H9 (cell line): ENCODE measurements around the gene RBKS. TPM values are rescaled to one million over a fixed set of nuclear protein-coding genes. Genes with fewer than 3 reads are reported as not detected.

Source experiments
- DNase-seq: peaks from one replicate; pipeline ENCODE4 v3.0.0-alpha.2; 2017
- H2AFZ ChIP-seq: one replicate; pipeline ENCODE4 v1.6.1; 2013; ENCODE audit warnings: mild to moderate bottlenecking, low read length, control low read depth, moderate library complexity
- H2AK5ac ChIP-seq: 2 replicates; pipeline ENCODE4 v1.6.1; 2013; ENCODE audit warnings: low read length, control low read depth, mixed read lengths; ENCODE audit not compliant: insufficient read length
- H2BK120ac ChIP-seq: one replicate; pipeline ENCODE4 v1.6.1; 2013; ENCODE audit warnings: low read depth, mild to moderate bottlenecking, low read length, control low read depth, inconsistent platforms; ENCODE audit not compliant: poor library complexity, severe bottlenecking
- H2BK12ac ChIP-seq: 2 replicates; pipeline ENCODE4 v1.6.1; 2013; ENCODE audit warnings: low read length, control low read depth, mixed read lengths, low read depth; ENCODE audit not compliant: insufficient read length
- H2BK15ac ChIP-seq: 2 replicates; pipeline ENCODE4 v1.6.1; 2013; ENCODE audit warnings: low read depth, low read length, control low read depth
- H2BK20ac ChIP-seq: one replicate; pipeline ENCODE4 v1.6.1; 2013; ENCODE audit warnings: low read depth, mild to moderate bottlenecking, low read length, control low read depth, inconsistent platforms; ENCODE audit not compliant: poor library complexity, severe bottlenecking
- H2BK5ac ChIP-seq: 2 replicates; pipeline ENCODE4 v1.6.1; 2013; ENCODE audit warnings: low read length, control low read depth, mixed read lengths; ENCODE audit not compliant: insufficient read length
- H3K14ac ChIP-seq: 2 replicates; pipeline ENCODE4 v1.6.1; 2013; ENCODE audit warnings: low read length, control low read depth; ENCODE audit not compliant: insufficient read depth
- H3K18ac ChIP-seq: 2 replicates; pipeline ENCODE4 v1.6.1; 2013; ENCODE audit warnings: low read depth, mild to moderate bottlenecking, mixed read lengths, low read length, control low read depth; ENCODE audit not compliant: insufficient read length
- H3K23ac ChIP-seq: 2 replicates; pipeline ENCODE4 v1.6.1; 2013; ENCODE audit warnings: low read length, control low read depth, mixed read lengths, low read depth; ENCODE audit not compliant: insufficient read length
- H3K23me2 ChIP-seq: 2 replicates; pipeline ENCODE4 v1.6.1; 2013; ENCODE audit warnings: low read depth, mild to moderate bottlenecking, mixed read lengths, low read length, control low read depth; ENCODE audit not compliant: insufficient read length, poor library complexity, severe bottlenecking
- H3K27ac ChIP-seq: 2 replicates; pipeline ENCODE4 v1.5.1; 2013; ENCODE audit warnings: low read length, control low read depth, mixed read lengths, low read depth; ENCODE audit not compliant: insufficient read length
- H3K27me3 ChIP-seq: 2 replicates; pipeline ENCODE4 v1.6.1; 2013; ENCODE audit warnings: low read length, control low read depth, inconsistent platforms; ENCODE audit not compliant: insufficient read depth
- H3K4ac ChIP-seq: 2 replicates; pipeline ENCODE4 v1.6.1; 2013; ENCODE audit warnings: low read depth, mild to moderate bottlenecking, control low read depth, inconsistent platforms, low read length, moderate library complexity
- H3K4me1 ChIP-seq: 2 replicates; pipeline ENCODE4 v1.6.1; 2013; ENCODE audit warnings: low read length, control low read depth, inconsistent platforms; ENCODE audit not compliant: insufficient read depth
- H3K4me2 ChIP-seq: 2 replicates; pipeline ENCODE4 v1.6.1; 2013; ENCODE audit warnings: low read length, control low read depth, mixed read lengths; ENCODE audit not compliant: insufficient read length, insufficient read depth
- H3K56ac ChIP-seq: 2 replicates; pipeline ENCODE4 v1.6.1; 2013; ENCODE audit warnings: low read depth, mild to moderate bottlenecking, mixed read lengths, low read length, control low read depth; ENCODE audit not compliant: insufficient read length
- H3K79me1 ChIP-seq: 2 replicates; pipeline ENCODE4 v1.6.1; 2013; ENCODE audit warnings: low read depth, mild to moderate bottlenecking, moderate library complexity, low read length, control low read depth, inconsistent platforms; ENCODE audit not compliant: insufficient read depth, poor library complexity, severe bottlenecking
- H3K79me2 ChIP-seq: 2 replicates; pipeline ENCODE4 v1.6.1; 2013; ENCODE audit warnings: low read length, control low read depth, inconsistent platforms; ENCODE audit not compliant: insufficient read depth
- H3K9ac ChIP-seq: 2 replicates; pipeline ENCODE4 v1.6.1; 2013; ENCODE audit warnings: low read length, control low read depth, mixed read lengths; ENCODE audit not compliant: insufficient read length; ENCODE audit errors: extremely low read depth
- H3K9me3 ChIP-seq: one replicate; pipeline ENCODE4 v1.6.1; 2013; ENCODE audit warnings: low read depth, low read length, inconsistent platforms; ENCODE audit not compliant: control insufficient read depth
- H3T11ph ChIP-seq: one replicate; pipeline ENCODE4 v1.6.1; 2013; ENCODE audit warnings: mild to moderate bottlenecking, low read length, control low read depth, inconsistent platforms
- H4K20me1 ChIP-seq: one replicate; pipeline ENCODE4 v1.6.1; 2013; ENCODE audit not compliant: control insufficient read depth, insufficient read length, insufficient read depth
- H4K5ac ChIP-seq: 2 replicates; pipeline ENCODE4 v1.6.1; 2013; ENCODE audit warnings: low read depth, mild to moderate bottlenecking, mixed read lengths, low read length, control low read depth; ENCODE audit not compliant: insufficient read length
- H4K8ac ChIP-seq: replicated peaks from 2 replicates; pipeline ENCODE4 v1.6.1; 2013; ENCODE audit warnings: low read length, control low read depth, mixed read lengths, low read depth; ENCODE audit not compliant: insufficient read length
- H4K91ac ChIP-seq: 2 replicates; pipeline ENCODE4 v1.6.1; 2013; ENCODE audit warnings: low read depth, mild to moderate bottlenecking, moderate library complexity, mixed read lengths, low read length, control low read depth; ENCODE audit not compliant: insufficient read length
- H3K27ac Mint-ChIP-seq, 3 experiments: 2 replicates in 2 of 3; 3 replicates in 1 of 3; pipeline ENCODE4 v1.8.0; 2020 to 2021; ENCODE audit warnings: mixed read lengths in 3 of 3, mild to moderate bottlenecking in 1 of 3, moderate library complexity in 1 of 3
- H3K27me3 Mint-ChIP-seq: 2 replicates; pipeline ENCODE4 v1.8.0; 2021; ENCODE audit warnings: low read depth, mild to moderate bottlenecking, moderate library complexity, mixed read lengths
- H3K36me3 Mint-ChIP-seq, 3 experiments: 2 replicates in 2 of 3; 3 replicates in 1 of 3; pipeline ENCODE4 v1.8.0; 2020 to 2021; ENCODE audit warnings: low read depth in 3 of 3, mixed read lengths in 3 of 3; ENCODE audit not compliant: insufficient read depth in 1 of 3
- H3K4me1 Mint-ChIP-seq, 2 experiments: 2 replicates each; pipeline ENCODE4 v1.8.0; 2020; ENCODE audit warnings: mixed read lengths in 2 of 2
- H3K4me3 Mint-ChIP-seq, 2 experiments: 2 replicates in 1 of 2; 3 replicates in 1 of 2; pipeline ENCODE4 v1.8.0; 2020 to 2021; ENCODE audit warnings: mild to moderate bottlenecking in 2 of 2, mixed read lengths in 2 of 2, moderate library complexity in 1 of 2
- H3K9me3 Mint-ChIP-seq, 2 experiments: 2 replicates in 1 of 2; 3 replicates in 1 of 2; pipeline ENCODE4 v1.8.0; 2020; ENCODE audit warnings: mild to moderate bottlenecking in 2 of 2, mixed read lengths in 2 of 2, moderate library complexity in 1 of 2
- WGBS: extraction: QIAGEN DNeasy Blood & Tissue Kit; methylation state at CpG from one replicate; pipeline ENCODE4 v1.1.7; 2013; ENCODE audit warnings: missing lambda C conversion rate, low lambda C conversion rate, mixed read lengths; ENCODE audit not compliant: insufficient read length; ENCODE audit errors: extremely low coverage; 5-methylcytosine and 5-hydroxymethylcytosine counted together
- total RNA-seq: library from RNA; stranded (reverse); gene quantifications from 2 replicates; pipeline ENCODE4 v1.2.1, GENCODE V29; 2021
- TF ChIP-seq, protein P1 (sequence below): fragments of 200-600 bp; sonication (generic); conservative IDR thresholded peaks from 3 replicates; pipeline ENCODE4 v1.8.0; 2021; ENCODE audit warnings: antibody characterized with exemption, mild to moderate bottlenecking

Gene RBKS
- total RNA-seq, 1 experiment from 2014 or later = 2.3 TPM

DNA sequence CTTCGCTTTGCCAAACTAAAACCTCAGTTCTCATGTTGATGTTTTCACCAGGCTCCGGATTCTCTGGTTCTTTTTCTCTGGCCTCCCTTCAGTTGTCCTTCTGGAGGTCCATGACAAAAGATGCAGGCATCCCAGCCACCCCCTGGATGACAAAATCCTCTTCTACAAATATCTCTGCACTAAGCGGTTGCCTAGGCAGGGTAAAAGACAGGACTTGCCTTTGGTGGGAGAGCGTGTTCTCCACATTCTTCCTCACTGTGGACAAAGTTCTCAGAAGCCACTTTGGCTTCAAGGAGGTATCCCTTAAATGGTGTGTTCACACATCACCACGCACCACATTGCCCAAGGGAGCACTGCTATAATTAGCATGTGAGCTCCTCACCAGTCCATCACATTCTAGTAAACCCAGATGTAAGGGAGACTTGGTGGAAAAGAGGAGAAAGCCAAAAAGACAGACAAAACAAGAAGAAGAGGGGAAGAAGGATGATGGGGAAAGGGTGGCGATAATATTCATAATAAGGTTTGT is 142.3 kb downstream of the RBKS start:
- Histone ChIP-seq H3K9me3 (no peaks in the 10 kb centered on the region), H2BK5ac (no peak overlapping the region), H4K5ac (no peak overlapping the region), H3K79me2 (no peaks in the 10 kb centered on the region), H3K9ac (no peak overlapping the region), H4K91ac (no peak overlapping the region), H2BK15ac (no peak overlapping the region), H3K4ac (no peak overlapping the region), H3K23me2 (peaks cover 6% of the 10 kb centered on the region), H3K14ac (no peak overlapping the region), H2BK20ac (no peak overlapping the region), H3K23ac (no peak overlapping the region), H3K56ac (no peak overlapping the region), H3K18ac (no peak overlapping the region), H4K8ac (no peak overlapping the region), H3K79me1 (no peaks in the 10 kb centered on the region), H3K4me2 (no peak overlapping the region), H4K20me1 (no peaks in the 10 kb centered on the region), H3T11ph (no peak overlapping the region), H2AFZ (no peak overlapping the region), H3K27ac (no peak overlapping the region), H2BK120ac (no peak overlapping the region), H3K27me3 (no peaks in the 10 kb centered on the region), H2BK12ac (no peak overlapping the region), H2AK5ac (no peak overlapping the region), H3K4me1 (no peaks in the 10 kb centered on the region)
- Mint-ChIP-seq H3K4me1 (peaks cover 9 to 12% of the 10 kb centered on the region in 2 experiments), H3K27me3 (peaks cover 7% of the 10 kb centered on the region), H3K9me3 (peaks cover 14 to 16% of the 10 kb centered on the region in 2 experiments), H3K36me3 (peaks cover 4 to 10% (median 7%) of the 10 kb centered on the region in 3 experiments), H3K27ac (no peak overlapping the region), H3K4me3 (no peak overlapping the region)
- TF ChIP-seq, protein P1, sequence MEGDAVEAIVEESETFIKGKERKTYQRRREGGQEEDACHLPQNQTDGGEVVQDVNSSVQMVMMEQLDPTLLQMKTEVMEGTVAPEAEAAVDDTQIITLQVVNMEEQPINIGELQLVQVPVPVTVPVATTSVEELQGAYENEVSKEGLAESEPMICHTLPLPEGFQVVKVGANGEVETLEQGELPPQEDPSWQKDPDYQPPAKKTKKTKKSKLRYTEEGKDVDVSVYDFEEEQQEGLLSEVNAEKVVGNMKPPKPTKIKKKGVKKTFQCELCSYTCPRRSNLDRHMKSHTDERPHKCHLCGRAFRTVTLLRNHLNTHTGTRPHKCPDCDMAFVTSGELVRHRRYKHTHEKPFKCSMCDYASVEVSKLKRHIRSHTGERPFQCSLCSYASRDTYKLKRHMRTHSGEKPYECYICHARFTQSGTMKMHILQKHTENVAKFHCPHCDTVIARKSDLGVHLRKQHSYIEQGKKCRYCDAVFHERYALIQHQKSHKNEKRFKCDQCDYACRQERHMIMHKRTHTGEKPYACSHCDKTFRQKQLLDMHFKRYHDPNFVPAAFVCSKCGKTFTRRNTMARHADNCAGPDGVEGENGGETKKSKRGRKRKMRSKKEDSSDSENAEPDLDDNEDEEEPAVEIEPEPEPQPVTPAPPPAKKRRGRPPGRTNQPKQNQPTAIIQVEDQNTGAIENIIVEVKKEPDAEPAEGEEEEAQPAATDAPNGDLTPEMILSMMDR = no peak
- DNase-seq = no peak
- 100% methylated on average over 1 of the region's 6 CpGs for WGBS
